Gastroesophageal sphincter (tissue), 4 donors: ENCODE data around the gene PPP6R3. TPM values are rescaled to one million over a fixed set of nuclear protein-coding genes. Genes with fewer than 3 reads are reported as not detected.

Experiments used
- ATAC-seq: fragments of 150-250 bp; one replicate; pipeline ENCODE4 v1.9.1; 2016; ENCODE audit warnings: mild to moderate bottlenecking, moderate library complexity
- H3K27ac ChIP-seq, 4 donors: fragments of 200-600 bp; sonication (generic) in 3 of 4; 1 replicate in 3 of 4; 2 replicates in 1 of 4; pipeline ENCODE4 v1.5.1; 2016 to 2019
- H3K27me3 ChIP-seq: fragments of 200-600 bp; sonication (generic); one replicate; pipeline ENCODE4 v1.5.1; 2019
- H3K36me3 ChIP-seq, 2 donors: fragments of 200-600 bp; sonication (generic); one replicate each; pipeline ENCODE4 v1.5.1; 2019; ENCODE audit warnings: control low read depth in 1 of 2
- H3K4me1 ChIP-seq, 3 donors: fragments of 200-600 bp; sonication (generic); 1 replicate in 2 of 3; 2 replicates in 1 of 3; pipeline ENCODE4 v1.5.1; 2016 to 2019; ENCODE audit warnings: control low read depth in 2 of 3
- H3K4me3 ChIP-seq, 2 donors: fragments of 200-600 bp; sonication (generic); one replicate each; pipeline ENCODE4 v1.5.1; 2019; ENCODE audit warnings: mild to moderate bottlenecking in 1 of 2, moderate library complexity in 1 of 2
- H3K9me3 ChIP-seq, 3 donors: fragments of 200-600 bp; sonication (generic); one replicate each; pipeline ENCODE4 v1.5.1; 2017 to 2019; ENCODE audit warnings: control low read depth in 2 of 3
- EP300 ChIP-seq: sonication (generic); formaldehyde crosslinking; IDR thresholded peaks from one replicate; pipeline ENCODE4 v1.6.1; 2017; ENCODE audit warnings: antibody characterized with exemption, mild to moderate bottlenecking
- POLR2A ChIP-seq, 2 donors: fragments of 450-650 bp; IDR thresholded peaks; one replicate each; pipeline ENCODE4 v1.6.1; 2017; ENCODE audit warnings: antibody characterized with exemption in 2 of 2, mild to moderate bottlenecking in 2 of 2, moderate library complexity in 1 of 2
- POLR2AphosphoS5 ChIP-seq: sonication (generic); formaldehyde crosslinking; IDR thresholded peaks from one replicate; pipeline ENCODE4 v1.6.1; 2017; ENCODE audit warnings: antibody characterized with exemption
- WGBS, 2 donors: methylation state at CpG; one replicate each; pipeline ENCODE4 v1.1.5; 2018; ENCODE audit warnings: low coverage in 1 of 2; 5-methylcytosine and 5-hydroxymethylcytosine counted together
- total RNA-seq, 4 donors: library from RNA; depleted of rRNA; stranded (reverse); fragments of >200 nt; gene quantifications; one replicate each; pipeline ENCODE4 v1.1.0, GENCODE V29; 2016
- TF ChIP-seq, protein P1 (sequence below), 4 experiments: fragments of 200-600 bp in 2 of 4; fragments of 450-650 bp in 2 of 4; sonication (generic) in 1 of 4; IDR thresholded peaks; one replicate each; pipeline ENCODE4 v1.5.1; 2017 to 2019; ENCODE audit warnings: antibody characterized with exemption in 4 of 4, mild to moderate bottlenecking in 2 of 4, moderate library complexity in 2 of 4

The PPP6R3 gene
- total RNA-seq, 4 donors from 2014 or later: 128 to 164 (median 144) TPM

DNA sequence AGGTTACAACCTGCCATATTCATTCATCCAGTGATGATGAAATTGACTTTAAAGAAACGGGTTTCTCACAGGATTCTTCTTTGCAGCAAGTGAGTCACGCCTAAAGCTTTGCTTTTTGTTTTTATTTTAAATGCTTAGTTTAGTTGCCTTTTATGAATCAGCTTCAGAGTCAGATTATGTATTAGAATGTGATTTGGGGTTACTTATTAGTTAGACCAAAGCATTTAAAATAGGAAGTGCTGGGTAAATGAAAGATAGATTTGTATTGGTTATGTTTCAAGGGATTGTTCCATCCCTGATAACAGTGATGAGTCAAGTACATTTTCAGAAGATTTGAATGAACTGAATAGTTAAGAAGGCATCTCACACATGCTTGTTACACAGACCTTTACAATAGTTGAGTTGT is 122.5 kb downstream of the PPP6R3 start:
- no peaks in the 10 kb centered on the region for H3K27me3 ChIP-seq
- H3K4me1 ChIP-seq: peaks cover 6 to 32% (median 13%) of the 10 kb centered on the region in 3 donors
- peak overlapping the region in 1 of 4 donors; percentile 56 for H3K27ac ChIP-seq
- 44 to 51% methylated on average over 2 of the region's 2 CpGs for WGBS, 2 donors
- no peak for ATAC-seq
- no peaks in the 10 kb centered on the region for H3K9me3 ChIP-seq
- peaks cover 5 to 77% of the 10 kb centered on the region in 2 donors for H3K36me3 ChIP-seq
- H3K4me3 ChIP-seq: no peak overlapping the region
- TF ChIP-seq POLR2AphosphoS5 (no peak), EP300 (no peak), POLR2A (IDR thresholded peaks at IDR 0.05) (no peak)
- TF ChIP-seq, protein P1, sequence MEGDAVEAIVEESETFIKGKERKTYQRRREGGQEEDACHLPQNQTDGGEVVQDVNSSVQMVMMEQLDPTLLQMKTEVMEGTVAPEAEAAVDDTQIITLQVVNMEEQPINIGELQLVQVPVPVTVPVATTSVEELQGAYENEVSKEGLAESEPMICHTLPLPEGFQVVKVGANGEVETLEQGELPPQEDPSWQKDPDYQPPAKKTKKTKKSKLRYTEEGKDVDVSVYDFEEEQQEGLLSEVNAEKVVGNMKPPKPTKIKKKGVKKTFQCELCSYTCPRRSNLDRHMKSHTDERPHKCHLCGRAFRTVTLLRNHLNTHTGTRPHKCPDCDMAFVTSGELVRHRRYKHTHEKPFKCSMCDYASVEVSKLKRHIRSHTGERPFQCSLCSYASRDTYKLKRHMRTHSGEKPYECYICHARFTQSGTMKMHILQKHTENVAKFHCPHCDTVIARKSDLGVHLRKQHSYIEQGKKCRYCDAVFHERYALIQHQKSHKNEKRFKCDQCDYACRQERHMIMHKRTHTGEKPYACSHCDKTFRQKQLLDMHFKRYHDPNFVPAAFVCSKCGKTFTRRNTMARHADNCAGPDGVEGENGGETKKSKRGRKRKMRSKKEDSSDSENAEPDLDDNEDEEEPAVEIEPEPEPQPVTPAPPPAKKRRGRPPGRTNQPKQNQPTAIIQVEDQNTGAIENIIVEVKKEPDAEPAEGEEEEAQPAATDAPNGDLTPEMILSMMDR (IDR thresholded peaks at IDR 0.05): no peak

DNA sequence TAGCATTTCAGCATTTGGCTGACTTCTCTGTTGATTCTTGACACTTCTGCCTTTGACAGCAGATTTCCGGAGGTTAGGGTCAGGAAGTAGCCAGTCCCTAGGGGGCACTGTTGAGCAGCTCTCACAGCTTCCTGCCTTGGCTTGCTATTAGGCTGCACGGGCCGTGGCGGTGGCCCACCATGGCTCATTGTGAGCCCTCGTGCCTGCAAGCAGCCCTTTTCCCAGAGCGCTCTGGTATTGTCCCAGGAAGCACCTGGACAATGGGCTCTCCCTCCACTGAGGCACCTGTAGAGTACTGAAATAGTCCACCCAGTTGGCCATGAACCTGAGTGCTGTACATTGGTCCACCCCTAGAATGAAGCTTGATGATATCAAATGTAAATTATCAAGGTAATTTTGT is 123.5 kb downstream of the PPP6R3 start:
- WGBS, 2 donors: 60 to 80% methylated on average over 1 to 2 of the region's 6 CpGs
- ATAC-seq: no peak
- no peak overlapping the region for H3K4me3 ChIP-seq
- TF ChIP-seq EP300: no peak
- TF ChIP-seq, protein P1 (IDR thresholded peaks at IDR 0.05): peak; percentile 21 to 50 (median 24)
- no peaks in the 10 kb centered on the region for H3K27me3 ChIP-seq
- no peaks in the 10 kb centered on the region for H3K9me3 ChIP-seq
- H3K36me3 ChIP-seq: peaks cover 5 to 77% of the 10 kb centered on the region in 2 donors
- H3K4me1 ChIP-seq: peaks cover 6 to 32% (median 13%) of the 10 kb centered on the region in 3 donors
- H3K27ac ChIP-seq: no peak overlapping the region

DNA sequence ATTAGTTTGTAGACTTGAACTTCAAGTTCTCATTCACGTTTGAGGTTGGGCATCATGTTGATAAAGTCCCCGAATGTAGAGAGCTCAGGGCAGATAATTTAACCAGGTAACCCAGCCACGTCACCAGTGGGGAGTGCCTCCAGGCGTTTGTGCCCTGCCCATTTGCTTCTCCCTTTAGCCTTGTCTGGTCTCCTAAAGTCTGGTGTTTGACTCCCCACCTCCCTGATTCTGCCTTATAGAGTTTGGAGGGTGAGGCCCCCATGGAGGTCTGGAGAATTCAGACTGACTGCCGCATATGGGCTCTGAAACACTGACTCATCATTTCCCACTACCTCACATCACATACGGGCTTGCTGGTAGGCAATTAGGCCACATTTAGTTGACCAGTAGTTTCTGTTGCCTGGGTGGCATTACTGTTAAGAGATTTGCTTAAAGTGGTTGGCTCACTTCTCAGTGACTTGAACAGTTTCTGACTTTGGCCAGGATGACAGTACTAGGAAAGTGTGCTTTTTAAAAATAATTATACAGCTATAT is 124.5 kb downstream of the PPP6R3 start:
- Histone ChIP-seq H3K4me3 (no peak overlapping the region), H3K27ac (no peak overlapping the region), H3K27me3 (no peaks in the 10 kb centered on the region), H3K4me1 (peaks cover 6 to 32% (median 13%) of the 10 kb centered on the region in 3 donors), H3K9me3 (no peaks in the 10 kb centered on the region), H3K36me3 (peaks cover 5 to 75% of the 10 kb centered on the region in 2 donors)
- no peak for ATAC-seq
- 77 to 83% methylated on average over 6 of the region's 6 CpGs for WGBS, 2 donors
- TF ChIP-seq POLR2A (IDR thresholded peaks at IDR 0.05): no peak
- TF ChIP-seq, protein P1 (IDR thresholded peaks at IDR 0.05): no peak
- TF ChIP-seq POLR2AphosphoS5: no peak
- TF ChIP-seq EP300: no peak

DNA sequence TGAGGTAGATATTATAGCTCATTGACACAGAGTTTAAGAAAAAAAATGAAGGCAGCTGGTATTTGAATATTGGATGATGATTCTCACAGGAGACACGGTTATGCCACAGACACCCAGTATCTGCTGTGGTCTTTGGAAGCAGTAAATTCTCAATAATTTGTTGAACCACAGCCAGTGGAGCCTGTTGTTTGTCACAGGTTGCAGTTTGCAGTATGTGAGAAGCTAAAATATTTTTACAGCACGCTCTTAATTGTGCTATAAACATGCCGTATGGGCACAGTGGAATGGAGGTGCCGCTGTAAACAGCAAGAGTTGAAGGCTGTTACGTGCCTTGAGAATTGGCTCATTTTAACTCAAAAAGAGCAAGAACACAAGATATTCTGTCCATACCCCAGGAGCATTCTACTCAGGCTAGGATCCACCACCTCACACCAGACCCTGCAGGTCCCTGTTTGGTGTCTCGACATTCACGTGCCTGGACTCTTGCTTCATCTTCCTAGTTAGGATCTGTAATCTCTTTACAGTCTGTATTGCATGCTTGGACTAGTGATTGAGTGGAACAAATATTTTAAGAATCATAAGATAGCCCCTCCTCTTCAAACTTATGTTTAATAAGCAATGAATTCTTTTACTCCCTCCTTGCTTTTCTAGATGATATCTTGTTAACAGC is 129.1 kb downstream of the PPP6R3 start:
- Histone ChIP-seq H3K36me3 (peaks cover 13 to 97% of the 10 kb centered on the region in 2 donors), H3K4me1 (no peaks in the 10 kb centered on the region), H3K4me3 (no peak overlapping the region), H3K27me3 (no peaks in the 10 kb centered on the region), H3K27ac (no peak overlapping the region), H3K9me3 (no peaks in the 10 kb centered on the region)
- WGBS, 2 donors: 91 to 92% methylated on average over 5 to 7 of the region's 7 CpGs
- ATAC-seq: no peak
- no peak for TF ChIP-seq POLR2A (IDR thresholded peaks at IDR 0.05)
- TF ChIP-seq, protein P1 (IDR thresholded peaks at IDR 0.05): no peak
- TF ChIP-seq POLR2AphosphoS5: no peak
- no peak for TF ChIP-seq EP300

DNA sequence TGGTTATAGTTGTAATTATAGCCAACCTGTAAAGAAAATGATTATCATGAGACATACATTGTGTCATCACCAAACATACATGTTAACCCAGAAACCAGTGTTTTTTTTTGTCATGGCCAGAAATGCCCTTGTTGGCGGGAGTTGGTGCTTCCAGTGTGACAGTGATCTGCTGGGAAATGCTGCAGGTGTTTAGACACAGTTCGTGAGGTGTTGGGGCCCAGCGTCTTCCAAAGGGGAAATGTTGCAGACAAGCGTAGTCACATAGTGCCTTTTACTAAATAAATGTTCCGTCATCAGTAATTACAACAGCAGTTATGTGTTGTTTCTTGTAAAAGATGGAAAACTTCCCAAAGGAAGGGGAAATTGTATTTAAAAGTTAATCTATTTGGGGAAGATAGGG is 131.2 kb downstream of the PPP6R3 start:
- 92 to 95% methylated on average over 5 of the region's 5 CpGs for WGBS, 2 donors
- H3K36me3 ChIP-seq: peaks cover 13 to 96% of the 10 kb centered on the region in 2 donors

More for the DNA sequence above, 131.2 kb downstream of the PPP6R3 start:
- no peaks in the 10 kb centered on the region for H3K9me3 ChIP-seq
- no peaks in the 10 kb centered on the region for H3K27me3 ChIP-seq
- no peak overlapping the region for H3K4me3 ChIP-seq
- no peak for ATAC-seq
- H3K27ac ChIP-seq: no peak overlapping the region
- no peaks in the 10 kb centered on the region for H3K4me1 ChIP-seq
- no peak for TF ChIP-seq POLR2A (IDR thresholded peaks at IDR 0.05)
- TF ChIP-seq POLR2AphosphoS5: no peak
- TF ChIP-seq EP300: no peak
- TF ChIP-seq, protein P1 (IDR thresholded peaks at IDR 0.05): no peak
